ENCODE data around the gene RALGAPB. TPM values are rescaled to one million over a fixed set of nuclear protein-coding genes. Genes with fewer than 3 reads are reported as not detected.
"Not testable (repeated sequence)": the region's sequence is repeated elsewhere in the genome, so short reads cannot be mapped to it uniquely, and the experiment has no call there.

RALGAPB gene
- total RNA-seq, 2 experiments from 2014 or later = 30.4 to 31.9 TPM

GRCh38 chr20:38501858-38502436, 29.3 kb downstream of the RALGAPB start:
- no peak for ATAC-seq (ENCODE audit: poor library complexity)
- ChIA-PET POLR2A (no interaction called here), CTCF (interaction anchor here (1.2 to 1.3 kb wide), 2 partner anchors 10 to 30 kb away, joined by 3 to 4 read pairs; partner anchors contain the start of gene RALGAPB)
- intact Hi-C loops (cut with DNase I, micrococcal nuclease) = no loop called here
- DNase-seq = no peak
- H3K4me3 ChIP-seq (ENCODE audit: low read length) = no peak overlapping the region
- H3K36me3 Mint-ChIP-seq (ENCODE audit: low read depth) = peaks cover 93% of the 10 kb centered on the region
- no peak overlapping the region for H3K4me3 Mint-ChIP-seq
- H3K4me1 Mint-ChIP-seq (ENCODE audit: low read depth) = no peaks in the 10 kb centered on the region
- no peak overlapping the region for H3K27ac Mint-ChIP-seq
- H3K4me1 ChIP-seq (ENCODE audit: insufficient read depth, low read length) = no peaks in the 10 kb centered on the region
- H3K27me3 ChIP-seq (ENCODE audit: control insufficient read depth in 1 of 2, insufficient read depth in 2 of 2, low read length in 2 of 2) = no peaks in the 10 kb centered on the region
- no peaks in the 10 kb centered on the region for H3K27me3 Mint-ChIP-seq
- peaks cover 2% of the 10 kb centered on the region for H3K9me3 Mint-ChIP-seq
- H3K27ac ChIP-seq (ENCODE audit: low read depth in 1 of 2, low read length in 2 of 2) = no peak overlapping the region
- H3K9me3 ChIP-seq (ENCODE audit: control insufficient read depth in 1 of 2, insufficient read depth in 1 of 2, low read length in 2 of 2) = peaks cover 0 to 5% of the 10 kb centered on the region in 2 experiments
- H3K36me3 ChIP-seq (ENCODE audit: insufficient read depth, low read length) = peaks cover 76% of the 10 kb centered on the region
- TF ChIP-seq CTCF (IDR thresholded peaks at IDR 0.05) = no peak

DNA sequence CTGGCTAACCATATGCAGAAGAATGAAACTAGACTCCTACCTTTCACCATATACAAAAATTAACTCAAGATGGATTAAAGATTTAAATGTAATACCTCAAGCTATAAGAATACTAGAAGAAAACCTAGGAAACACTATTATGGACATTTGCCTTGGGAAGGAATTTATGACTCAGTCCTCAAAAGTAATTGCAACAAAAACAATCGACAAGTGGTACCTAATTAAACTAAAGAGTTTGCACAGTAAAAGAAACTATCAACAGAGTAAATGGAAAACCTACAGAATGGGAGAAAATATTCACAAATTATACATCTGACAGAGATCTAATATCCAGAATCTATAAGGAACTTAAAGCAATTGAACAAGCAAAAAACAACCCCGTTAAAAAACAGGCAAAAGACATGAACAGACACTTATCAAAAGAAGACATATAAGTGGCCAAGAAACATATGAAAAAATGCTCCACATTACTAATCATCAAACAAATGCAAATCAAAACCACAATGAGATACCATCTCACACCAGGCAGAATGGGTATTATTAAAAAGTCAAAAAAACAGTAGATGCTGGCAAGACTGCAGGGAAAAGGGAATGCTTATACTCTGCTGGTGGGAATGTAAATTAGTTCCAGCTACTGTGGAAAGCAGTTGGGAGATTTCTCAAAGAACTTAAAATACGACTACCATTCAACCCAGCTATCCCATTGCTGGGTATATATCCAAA, 31.9 kb downstream of the RALGAPB start:
- CTCF ChIA-PET = no interaction called here
- POLR2A ChIA-PET = no interaction called here
- H3K4me1 Mint-ChIP-seq (ENCODE audit: low read depth) = no peaks in the 10 kb centered on the region
- no peak for TF ChIP-seq CTCF (IDR thresholded peaks at IDR 0.05)
- H3K27me3 ChIP-seq (ENCODE audit: control insufficient read depth in 1 of 2, insufficient read depth in 2 of 2, low read length in 2 of 2) = no peaks in the 10 kb centered on the region
- intact Hi-C loops (cut with DNase I, micrococcal nuclease) = no loop called here
- peaks cover 69% of the 10 kb centered on the region for H3K36me3 ChIP-seq (ENCODE audit: insufficient read depth, low read length)
- peaks cover 2% of the 10 kb centered on the region for H3K9me3 Mint-ChIP-seq
- peaks cover 0 to 5% of the 10 kb centered on the region in 2 experiments for H3K9me3 ChIP-seq (ENCODE audit: control insufficient read depth in 1 of 2, insufficient read depth in 1 of 2, low read length in 2 of 2)
- H3K27ac Mint-ChIP-seq = no peak overlapping the region
- H3K4me1 ChIP-seq (ENCODE audit: insufficient read depth, low read length) = no peaks in the 10 kb centered on the region
- H3K4me3 ChIP-seq (ENCODE audit: low read length) = no peak overlapping the region
- DNase-seq (no peak), ATAC-seq (ENCODE audit: poor library complexity) (no peak)
- H3K27me3 Mint-ChIP-seq = no peaks in the 10 kb centered on the region
- H3K27ac ChIP-seq (ENCODE audit: low read depth in 1 of 2, low read length in 2 of 2) = no peak overlapping the region
- H3K4me3 Mint-ChIP-seq = no peak overlapping the region
- peaks cover 82% of the 10 kb centered on the region for H3K36me3 Mint-ChIP-seq (ENCODE audit: low read depth)

GRCh38 chr20:38505091-38505455, 32.4 kb downstream of the RALGAPB start:
- ATAC-seq (ENCODE audit: poor library complexity) = no peak
- intact Hi-C loops (cut with DNase I, micrococcal nuclease) = no loop called here
- no peaks in the 10 kb centered on the region for H3K4me1 ChIP-seq (ENCODE audit: insufficient read depth, low read length)
- Mint-ChIP-seq H3K27me3 (no peaks in the 10 kb centered on the region), H3K4me1 (ENCODE audit: low read depth) (no peaks in the 10 kb centered on the region), H3K9me3 (peaks cover 2% of the 10 kb centered on the region), H3K36me3 (ENCODE audit: low read depth) (peaks cover 82% of the 10 kb centered on the region), H3K4me3 (no peak overlapping the region), H3K27ac (no peak overlapping the region)
- no peak overlapping the region for H3K27ac ChIP-seq (ENCODE audit: low read depth in 1 of 2, low read length in 2 of 2)
- POLR2A ChIA-PET = no interaction called here
- peaks cover 0 to 5% of the 10 kb centered on the region in 2 experiments for H3K9me3 ChIP-seq (ENCODE audit: control insufficient read depth in 1 of 2, insufficient read depth in 1 of 2, low read length in 2 of 2)
- no peak for DNase-seq
- H3K4me3 ChIP-seq (ENCODE audit: low read length) = no peak overlapping the region
- H3K27me3 ChIP-seq (ENCODE audit: control insufficient read depth in 1 of 2, insufficient read depth in 2 of 2, low read length in 2 of 2) = no peaks in the 10 kb centered on the region
- CTCF ChIA-PET = no interaction called here
- H3K36me3 ChIP-seq (ENCODE audit: insufficient read depth, low read length) = peaks cover 71% of the 10 kb centered on the region
- TF ChIP-seq CTCF (IDR thresholded peaks at IDR 0.05) = no peak

- H3K4me1 Mint-ChIP-seq (ENCODE audit: low read depth); DNase-seq; H3K4me3 Mint-ChIP-seq; H3K27me3 ChIP-seq (ENCODE audit: control insufficient read depth in 1 of 2, insufficient read depth in 2 of 2, low read length in 2 of 2); H3K27me3 Mint-ChIP-seq; H3K4me3 ChIP-seq (ENCODE audit: low read length); H3K4me1 ChIP-seq (ENCODE audit: insufficient read depth, low read length); H3K9me3 Mint-ChIP-seq; ATAC-seq (ENCODE audit: poor library complexity); H3K27ac ChIP-seq (ENCODE audit: low read depth in 1 of 2, low read length in 2 of 2); H3K9me3 ChIP-seq (ENCODE audit: control insufficient read depth in 1 of 2, insufficient read depth in 1 of 2, low read length in 2 of 2); intact Hi-C loops (cut with DNase I, micrococcal nuclease); H3K27ac Mint-ChIP-seq: not testable (repeated sequence)
- H3K36me3 Mint-ChIP-seq (ENCODE audit: low read depth) = peaks cover 74% of the 10 kb centered on the region
- POLR2A ChIA-PET = interaction anchor here (0.9 kb wide), 1 partner anchor 9 kb away, joined by 3 read pairs; no protein-coding TSS in a partner anchor
- peaks cover 52% of the 10 kb centered on the region for H3K36me3 ChIP-seq (ENCODE audit: insufficient read depth, low read length)
- CTCF ChIA-PET = interaction anchor here (1.0 kb wide), 2 partner anchors 9 to 10 kb away, joined by 3 read pairs; no protein-coding TSS in a partner anchor
Observed at GRCh38 chr20:38511726-38512125, 39.1 kb downstream of the RALGAPB start.

Data from CD4-positive, alpha-beta T cell (primary cell).